HL-60 (cell line): Measurements from ENCODE around the gene MED10.

ENCODE experiments used
- POLR2AphosphoS5 ChIP-seq: IDR thresholded peaks from 2 replicates; pipeline ENCODE4 v1.6.1; 2012; ENCODE audit warnings: low read depth
- TF ChIP-seq, protein P1 (sequence below): IDR thresholded peaks from 2 replicates; pipeline ENCODE4 v1.6.1; 2012; ENCODE audit warnings: low read depth; ENCODE audit not compliant: insufficient replicate concordance
- TF ChIP-seq, protein P2 (sequence below): IDR thresholded peaks from one replicate; pipeline ENCODE4 v1.5.1; 2011; ENCODE audit warnings: low read length, control low read depth, inconsistent platforms; ENCODE audit not compliant: insufficient read depth

DNA sequence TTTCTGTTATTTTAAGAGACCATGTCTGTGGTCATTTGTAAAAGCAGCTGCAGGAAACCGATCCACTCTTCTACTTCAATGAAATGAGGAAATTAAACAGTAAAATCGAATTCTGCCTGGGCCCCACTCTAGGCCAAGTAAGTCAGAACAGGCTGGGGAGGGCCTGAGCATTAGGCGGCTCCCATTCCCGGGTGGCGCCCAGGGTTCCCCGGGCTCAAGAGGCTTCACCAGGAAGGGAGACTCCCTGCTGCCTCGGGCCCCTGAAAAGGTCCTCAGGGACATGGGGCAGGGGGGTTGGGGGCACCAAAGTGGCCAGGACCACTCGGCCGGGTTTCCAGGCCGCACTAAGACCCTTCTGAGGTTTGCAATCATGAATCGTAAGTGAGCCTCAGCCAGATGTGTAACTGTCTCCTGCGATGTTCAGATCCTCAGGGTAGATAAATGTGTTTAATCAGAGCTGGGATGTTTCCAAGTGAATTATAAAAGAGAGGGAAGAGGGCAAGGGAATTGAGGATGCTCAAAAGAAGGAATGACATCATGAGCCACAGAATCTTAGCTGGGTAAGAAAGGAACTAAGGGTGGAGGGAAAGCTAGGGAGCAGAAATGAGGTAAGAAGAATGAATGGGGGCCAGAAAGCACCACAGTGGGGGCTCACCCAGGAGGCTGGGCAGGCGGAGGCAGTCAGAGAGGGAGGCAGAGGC lies 24.6 kb downstream of the MED10 start:
- TF ChIP-seq, protein P1, sequence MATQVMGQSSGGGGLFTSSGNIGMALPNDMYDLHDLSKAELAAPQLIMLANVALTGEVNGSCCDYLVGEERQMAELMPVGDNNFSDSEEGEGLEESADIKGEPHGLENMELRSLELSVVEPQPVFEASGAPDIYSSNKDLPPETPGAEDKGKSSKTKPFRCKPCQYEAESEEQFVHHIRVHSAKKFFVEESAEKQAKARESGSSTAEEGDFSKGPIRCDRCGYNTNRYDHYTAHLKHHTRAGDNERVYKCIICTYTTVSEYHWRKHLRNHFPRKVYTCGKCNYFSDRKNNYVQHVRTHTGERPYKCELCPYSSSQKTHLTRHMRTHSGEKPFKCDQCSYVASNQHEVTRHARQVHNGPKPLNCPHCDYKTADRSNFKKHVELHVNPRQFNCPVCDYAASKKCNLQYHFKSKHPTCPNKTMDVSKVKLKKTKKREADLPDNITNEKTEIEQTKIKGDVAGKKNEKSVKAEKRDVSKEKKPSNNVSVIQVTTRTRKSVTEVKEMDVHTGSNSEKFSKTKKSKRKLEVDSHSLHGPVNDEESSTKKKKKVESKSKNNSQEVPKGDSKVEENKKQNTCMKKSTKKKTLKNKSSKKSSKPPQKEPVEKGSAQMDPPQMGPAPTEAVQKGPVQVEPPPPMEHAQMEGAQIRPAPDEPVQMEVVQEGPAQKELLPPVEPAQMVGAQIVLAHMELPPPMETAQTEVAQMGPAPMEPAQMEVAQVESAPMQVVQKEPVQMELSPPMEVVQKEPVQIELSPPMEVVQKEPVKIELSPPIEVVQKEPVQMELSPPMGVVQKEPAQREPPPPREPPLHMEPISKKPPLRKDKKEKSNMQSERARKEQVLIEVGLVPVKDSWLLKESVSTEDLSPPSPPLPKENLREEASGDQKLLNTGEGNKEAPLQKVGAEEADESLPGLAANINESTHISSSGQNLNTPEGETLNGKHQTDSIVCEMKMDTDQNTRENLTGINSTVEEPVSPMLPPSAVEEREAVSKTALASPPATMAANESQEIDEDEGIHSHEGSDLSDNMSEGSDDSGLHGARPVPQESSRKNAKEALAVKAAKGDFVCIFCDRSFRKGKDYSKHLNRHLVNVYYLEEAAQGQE: no peak
- TF ChIP-seq, protein P2, sequence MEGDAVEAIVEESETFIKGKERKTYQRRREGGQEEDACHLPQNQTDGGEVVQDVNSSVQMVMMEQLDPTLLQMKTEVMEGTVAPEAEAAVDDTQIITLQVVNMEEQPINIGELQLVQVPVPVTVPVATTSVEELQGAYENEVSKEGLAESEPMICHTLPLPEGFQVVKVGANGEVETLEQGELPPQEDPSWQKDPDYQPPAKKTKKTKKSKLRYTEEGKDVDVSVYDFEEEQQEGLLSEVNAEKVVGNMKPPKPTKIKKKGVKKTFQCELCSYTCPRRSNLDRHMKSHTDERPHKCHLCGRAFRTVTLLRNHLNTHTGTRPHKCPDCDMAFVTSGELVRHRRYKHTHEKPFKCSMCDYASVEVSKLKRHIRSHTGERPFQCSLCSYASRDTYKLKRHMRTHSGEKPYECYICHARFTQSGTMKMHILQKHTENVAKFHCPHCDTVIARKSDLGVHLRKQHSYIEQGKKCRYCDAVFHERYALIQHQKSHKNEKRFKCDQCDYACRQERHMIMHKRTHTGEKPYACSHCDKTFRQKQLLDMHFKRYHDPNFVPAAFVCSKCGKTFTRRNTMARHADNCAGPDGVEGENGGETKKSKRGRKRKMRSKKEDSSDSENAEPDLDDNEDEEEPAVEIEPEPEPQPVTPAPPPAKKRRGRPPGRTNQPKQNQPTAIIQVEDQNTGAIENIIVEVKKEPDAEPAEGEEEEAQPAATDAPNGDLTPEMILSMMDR: no peak
- no peak for TF ChIP-seq POLR2AphosphoS5
